ENCODE data around the gene ARHGEF2.

The ARHGEF2 gene

DNA sequence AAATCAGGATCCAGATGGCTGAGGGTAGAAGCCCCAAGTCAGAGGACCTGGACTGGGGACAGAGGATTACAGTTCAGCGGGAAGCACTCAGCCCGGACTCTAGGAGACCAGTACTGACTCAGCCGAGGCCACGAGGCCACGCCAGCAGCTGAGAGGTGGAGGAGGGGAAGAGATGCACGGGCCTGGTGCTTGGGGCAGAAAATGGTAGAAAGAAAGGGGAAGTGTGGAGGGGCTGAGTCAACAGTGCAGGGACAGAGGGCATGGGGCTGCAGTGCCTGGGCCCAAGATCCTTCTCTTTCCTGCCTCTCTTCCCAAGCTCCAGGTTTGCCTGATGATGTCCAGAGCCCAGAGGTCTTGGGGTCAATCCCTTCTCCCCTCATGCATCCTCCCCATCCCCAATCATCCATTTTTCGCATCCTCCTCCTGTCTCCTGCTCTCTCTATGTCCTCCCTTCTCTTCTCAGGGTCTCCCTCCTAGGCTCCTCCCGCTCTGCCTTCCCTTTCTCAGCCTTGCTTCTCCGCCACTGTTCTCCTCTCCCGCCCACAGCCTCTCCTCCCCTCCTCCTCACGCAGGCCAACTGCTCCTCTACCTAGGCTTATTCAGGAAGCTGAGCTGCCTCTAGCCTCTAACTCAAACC, 7.7 kb downstream of the ARHGEF2 start:
- DNase-seq, result peak; percentile 78

- DNase-seq, result no peak
Measured at GRCh38 chr1:155969377-155969791, 9.0 kb downstream of the ARHGEF2 start.

- DNase-seq, result no peak
Measured at GRCh38 chr1:155968670-155969069, 9.7 kb downstream of the ARHGEF2 start.

DNA sequence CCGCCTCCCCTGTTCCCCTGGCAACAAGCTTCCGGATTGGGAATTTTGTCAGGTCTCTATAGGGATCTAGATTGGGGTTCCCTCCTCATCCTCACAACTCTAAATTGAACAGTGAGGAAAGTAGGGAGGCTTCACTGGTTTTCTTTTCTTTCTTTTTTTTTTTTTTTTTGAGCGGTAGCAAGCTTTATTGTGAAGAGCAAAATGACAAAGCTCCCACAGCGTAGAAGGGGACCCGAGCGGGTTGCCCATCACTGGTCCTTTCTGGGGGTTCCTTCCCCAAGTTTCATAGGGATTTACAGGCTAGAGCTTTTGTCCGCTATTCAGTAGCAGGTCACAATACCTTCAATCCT, 10.3 kb downstream of the ARHGEF2 start:
- DNase-seq, result no peak

- DNase-seq, result peak; percentile 39
Measured at GRCh38 chr1:155967341-155968050, 10.9 kb downstream of the ARHGEF2 start.

- DNase-seq, result no peak
Measured at GRCh38 chr1:155966750-155967149, 11.6 kb downstream of the ARHGEF2 start.

- no peak for DNase-seq
Measured at GRCh38 chr1:155966135-155966534, 12.2 kb downstream of the ARHGEF2 start.

DNA sequence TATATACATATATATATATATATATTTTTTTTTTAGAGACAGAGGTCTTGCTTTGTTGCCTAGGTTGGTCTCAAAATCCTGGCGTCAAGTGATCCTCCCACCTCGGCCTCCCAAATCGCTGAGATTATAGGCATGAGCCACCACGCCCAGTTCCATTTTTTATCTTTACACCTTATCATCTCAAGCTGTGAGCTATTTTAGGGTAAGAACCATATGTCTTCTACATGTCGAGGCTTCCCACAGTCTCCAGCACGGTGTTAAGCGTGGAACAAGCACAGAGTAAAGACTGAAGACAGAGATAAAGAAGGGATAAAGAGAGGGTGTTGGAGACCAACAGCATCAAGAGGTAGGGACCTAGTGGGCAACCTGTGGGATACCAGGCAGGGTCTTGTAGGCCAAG, 14.2 kb downstream of the ARHGEF2 start:
- no peak for DNase-seq

DNA sequence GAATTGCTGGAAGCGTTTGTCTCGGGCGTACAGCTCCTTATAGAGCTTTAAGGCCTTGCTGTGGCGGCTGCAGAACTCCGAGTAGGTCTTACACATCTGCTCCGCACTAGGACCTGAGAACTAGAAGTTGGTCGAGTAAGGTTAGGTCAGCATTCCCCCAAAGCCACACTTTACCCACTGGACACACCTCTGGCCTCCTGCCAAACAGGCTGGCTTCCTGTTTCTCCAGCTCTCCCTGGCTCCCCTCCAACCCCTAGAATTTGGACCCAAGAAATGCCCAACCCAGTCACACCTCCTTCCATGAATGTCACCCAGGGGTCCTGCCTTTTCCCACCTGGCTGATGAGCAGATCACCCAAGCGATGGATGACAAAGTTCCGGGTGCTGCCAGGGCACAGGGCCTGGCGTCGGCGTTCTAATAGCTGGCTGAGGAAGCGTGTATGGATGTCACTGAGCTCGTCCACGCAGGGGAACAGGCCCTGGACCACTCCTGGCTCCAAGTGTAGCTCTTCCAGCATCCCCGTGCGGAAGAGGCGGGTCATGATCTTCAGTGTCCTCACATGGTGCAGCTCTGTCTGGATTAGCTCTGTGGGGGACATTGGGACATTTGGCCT, 15.6 kb downstream of the ARHGEF2 start:
- no peak for DNase-seq

- peak; percentile 66 for DNase-seq
Measured at GRCh38 chr1:155961937-155962336, 16.4 kb downstream of the ARHGEF2 start.

GRCh38 chr1:155960081-155960745, 18.1 kb downstream of the ARHGEF2 start:
- no peak for DNase-seq

DNA sequence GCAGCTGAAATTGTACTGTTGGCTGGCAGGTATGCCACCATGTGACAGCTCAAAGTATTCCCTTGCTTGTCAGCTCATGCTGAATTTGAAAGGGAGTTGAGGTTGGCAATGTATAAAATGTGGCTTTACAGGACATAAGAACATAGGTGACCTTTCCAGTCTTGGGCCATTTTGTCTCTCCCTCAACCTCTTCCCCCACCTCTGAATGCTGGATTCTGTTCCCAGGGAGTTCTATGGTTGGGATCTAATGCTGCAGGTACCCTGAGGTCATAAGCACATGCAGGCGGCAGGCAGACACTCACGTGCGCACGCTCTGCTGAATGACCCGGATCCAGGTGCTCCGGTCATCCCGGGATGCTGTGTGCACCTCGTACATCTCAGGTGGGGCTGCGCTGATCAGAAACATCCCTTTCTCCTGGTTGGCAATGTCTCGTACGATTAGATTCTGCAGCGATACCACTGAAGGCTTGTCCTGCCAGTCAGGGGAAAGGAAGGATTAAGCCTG, 20.9 kb downstream of the ARHGEF2 start:
- DNase-seq, result no peak

GRCh38 chr1:155954645-155955044, 23.7 kb downstream of the ARHGEF2 start:
- no peak for DNase-seq

- no peak for DNase-seq
Measured at GRCh38 chr1:155952505-155952890, 25.8 kb downstream of the ARHGEF2 start.

DNA sequence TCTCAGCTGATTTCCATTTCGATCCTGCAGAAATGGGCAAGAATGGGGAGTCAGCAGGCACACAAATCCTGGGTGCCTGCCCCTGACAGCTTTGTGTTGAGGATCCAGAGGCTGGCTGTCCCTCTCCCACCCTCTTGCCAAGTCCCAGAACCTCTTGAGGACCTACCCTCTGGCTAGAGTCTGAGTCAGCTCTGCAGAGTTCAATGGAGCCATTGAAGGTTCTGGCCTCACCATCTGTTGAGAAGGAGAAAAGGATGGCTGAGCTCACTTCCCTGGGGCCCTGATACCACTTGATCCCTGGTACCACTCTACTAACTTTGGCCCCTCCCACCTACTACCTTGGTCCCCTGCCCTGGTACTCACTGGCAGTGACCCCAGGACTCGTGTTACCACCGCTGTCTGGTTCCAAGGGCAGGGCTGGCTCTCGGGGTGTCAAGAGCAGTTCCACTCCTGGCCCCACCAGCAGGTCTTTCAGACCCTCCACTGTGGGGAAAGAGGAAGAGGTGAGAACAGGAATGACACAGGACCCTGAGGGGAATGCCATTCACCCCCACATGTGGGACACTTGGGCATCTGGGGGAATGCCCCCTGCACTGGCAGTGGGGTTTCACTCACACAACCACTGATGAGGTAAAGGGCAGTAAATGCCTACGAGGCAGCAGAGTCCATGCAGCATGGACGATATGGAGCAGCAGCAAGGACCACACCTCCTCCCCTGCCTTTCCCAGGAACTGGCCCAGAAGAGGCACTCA, 26.4 kb downstream of the ARHGEF2 start:
- DNase-seq, result no peak

- no peak for DNase-seq
Measured at GRCh38 chr1:155950829-155951228, 27.5 kb downstream of the ARHGEF2 start.

GRCh38 chr1:155947741-155948140, 30.6 kb downstream of the ARHGEF2 start:
- no peak for DNase-seq

- DNase-seq, result no peak
Measured at GRCh38 chr1:155947292-155947691, 31.1 kb downstream of the ARHGEF2 start.

GRCh38 chr1:155946633-155947219, 31.6 kb downstream of the ARHGEF2 start:
- no peak for DNase-seq

DNA sequence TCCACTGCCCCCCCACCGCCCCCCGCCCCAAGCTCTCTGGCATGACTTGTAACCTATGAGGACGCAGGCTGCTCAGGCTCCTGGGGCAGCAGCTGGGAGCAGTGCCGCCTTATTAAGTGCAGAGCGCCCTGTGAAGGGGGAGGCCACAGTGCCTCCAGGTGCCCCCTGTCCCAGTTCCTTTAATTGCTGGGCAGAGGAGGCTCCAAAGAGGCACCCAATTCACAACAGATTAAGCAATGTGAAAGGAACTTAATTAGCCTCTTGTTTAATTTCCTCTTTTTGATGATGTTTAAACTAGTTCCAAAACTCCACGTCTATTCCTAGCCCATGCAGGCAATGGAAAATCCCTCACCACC, 33.9 kb downstream of the ARHGEF2 start:
- no peak for DNase-seq

GRCh38 chr1:155942578-155943141, 35.7 kb downstream of the ARHGEF2 start:
- DNase-seq, result no peak

DNA sequence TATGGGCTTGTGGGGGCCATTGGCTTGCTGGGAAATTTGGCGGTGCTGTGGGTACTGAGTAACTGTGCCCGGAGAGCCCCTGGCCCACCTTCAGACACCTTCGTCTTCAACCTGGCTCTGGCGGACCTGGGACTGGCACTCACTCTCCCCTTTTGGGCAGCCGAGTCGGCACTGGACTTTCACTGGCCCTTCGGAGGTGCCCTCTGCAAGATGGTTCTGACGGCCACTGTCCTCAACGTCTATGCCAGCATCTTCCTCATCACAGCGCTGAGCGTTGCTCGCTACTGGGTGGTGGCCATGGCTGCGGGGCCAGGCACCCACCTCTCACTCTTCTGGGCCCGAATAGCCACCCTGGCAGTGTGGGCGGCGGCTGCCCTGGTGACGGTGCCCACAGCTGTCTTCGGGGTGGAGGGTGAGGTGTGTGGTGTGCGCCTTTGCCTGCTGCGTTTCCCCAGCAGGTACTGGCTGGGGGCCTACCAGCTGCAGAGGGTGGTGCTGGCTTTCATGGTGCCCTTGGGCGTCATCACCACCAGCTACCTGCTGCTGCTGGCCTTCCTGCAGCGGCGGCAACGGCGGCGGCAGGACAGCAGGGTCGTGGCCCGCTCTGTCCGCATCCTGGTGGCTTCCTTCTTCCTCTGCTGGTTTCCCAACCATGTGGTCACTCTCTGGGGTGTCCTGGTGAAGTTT, 36.4 kb downstream of the ARHGEF2 start:
- DNase-seq, result no peak
